ENCODE measurements around the gene SLC2A14.
"Not testable (repeated sequence)": the region's sequence is repeated elsewhere in the genome, so short reads cannot be mapped to it uniquely, and the experiment has no call there.

Gene SLC2A14

DNA sequence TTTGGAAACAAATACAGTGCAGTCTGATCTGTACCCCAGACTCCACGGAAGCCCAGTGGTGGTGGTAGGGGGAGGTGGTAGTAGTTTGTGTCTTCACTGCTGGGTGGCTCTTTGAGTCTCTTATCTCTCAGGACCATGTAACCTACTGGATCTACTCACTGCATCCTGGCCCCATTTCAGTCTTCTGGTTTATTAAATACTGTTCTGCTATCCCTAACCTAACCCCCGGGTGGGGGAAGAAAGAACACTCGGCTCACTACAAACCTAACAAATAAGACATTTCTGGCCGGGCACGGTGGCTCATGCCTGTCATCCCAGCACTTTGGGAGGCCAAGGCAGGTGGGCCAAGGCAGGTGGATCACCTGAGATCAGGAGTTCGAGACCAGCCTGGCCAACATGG, 39.5 kb downstream of the SLC2A14 start:
- not testable (repeated sequence) for DNase-seq

DNA sequence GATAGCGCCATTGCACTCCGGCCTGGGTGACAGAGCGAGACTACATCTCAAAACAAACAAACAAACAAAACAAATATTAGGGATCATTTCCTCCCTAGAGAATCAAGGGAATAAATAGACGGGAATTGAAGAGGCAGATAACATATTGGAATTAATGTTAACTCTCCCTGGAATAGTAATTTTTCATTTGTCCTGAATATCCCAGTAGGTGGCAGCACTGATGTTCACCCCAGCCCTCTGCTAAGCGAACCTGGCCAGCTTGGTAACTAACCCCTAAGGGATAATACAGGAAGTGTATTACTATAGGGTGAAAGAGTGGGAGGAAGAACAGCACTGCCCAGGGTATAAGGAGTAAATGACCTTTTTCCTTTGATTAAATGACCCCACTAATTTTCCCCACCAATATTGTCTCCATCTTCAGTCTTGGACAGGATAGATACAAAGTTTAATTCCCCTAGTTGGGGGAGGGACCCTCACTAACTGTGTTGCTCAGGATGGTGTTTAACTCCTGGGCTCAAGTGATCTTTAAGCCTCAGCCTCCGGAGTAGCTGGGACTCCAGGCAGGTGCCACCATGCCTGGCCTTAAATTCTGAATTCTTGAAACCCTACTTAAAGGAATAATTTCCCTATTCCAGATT, 40.5 kb downstream of the SLC2A14 start:
- no peak for DNase-seq

DNA sequence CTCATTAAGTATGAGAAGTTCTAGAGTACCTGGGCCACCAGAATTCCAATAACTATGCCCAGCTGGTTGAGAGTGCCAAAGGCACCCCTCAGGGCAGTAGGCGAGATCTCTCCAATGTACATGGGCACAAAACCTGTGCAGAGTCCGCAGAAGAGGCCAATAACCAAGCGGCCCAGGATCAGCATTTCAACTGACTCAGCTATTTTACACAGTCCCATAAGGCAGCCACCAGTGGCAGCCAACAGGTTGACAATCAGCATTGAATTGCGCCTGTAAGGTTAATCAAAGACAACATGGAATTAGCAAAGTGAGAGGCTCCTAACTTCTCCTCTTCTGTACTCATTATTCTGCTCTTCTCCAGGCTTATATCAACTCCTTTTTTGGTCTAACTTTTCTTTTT, 43.0 kb downstream of the SLC2A14 start:
- DNase-seq = not testable (repeated sequence)

DNA sequence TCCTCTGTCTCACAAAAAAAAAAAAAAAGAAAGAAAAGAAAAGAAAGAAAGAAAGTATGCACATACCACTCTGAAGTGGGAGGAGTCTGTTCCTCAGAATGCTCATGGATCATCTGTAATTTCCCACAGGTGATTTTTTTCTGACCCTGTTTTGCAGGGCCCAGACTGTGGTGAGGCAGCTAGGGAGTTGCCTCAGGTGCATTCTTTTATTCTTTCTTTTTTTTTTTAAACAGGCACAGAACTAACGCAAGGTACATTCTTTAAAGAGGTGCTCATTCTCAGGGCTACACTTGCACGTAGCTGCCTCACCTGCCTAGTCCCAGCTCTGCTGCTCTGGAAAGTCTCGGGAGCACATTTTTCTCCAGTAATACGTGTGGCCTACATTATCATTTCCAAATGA, 47.0 kb downstream of the SLC2A14 start:
- DNase-seq = not testable (repeated sequence)

DNA sequence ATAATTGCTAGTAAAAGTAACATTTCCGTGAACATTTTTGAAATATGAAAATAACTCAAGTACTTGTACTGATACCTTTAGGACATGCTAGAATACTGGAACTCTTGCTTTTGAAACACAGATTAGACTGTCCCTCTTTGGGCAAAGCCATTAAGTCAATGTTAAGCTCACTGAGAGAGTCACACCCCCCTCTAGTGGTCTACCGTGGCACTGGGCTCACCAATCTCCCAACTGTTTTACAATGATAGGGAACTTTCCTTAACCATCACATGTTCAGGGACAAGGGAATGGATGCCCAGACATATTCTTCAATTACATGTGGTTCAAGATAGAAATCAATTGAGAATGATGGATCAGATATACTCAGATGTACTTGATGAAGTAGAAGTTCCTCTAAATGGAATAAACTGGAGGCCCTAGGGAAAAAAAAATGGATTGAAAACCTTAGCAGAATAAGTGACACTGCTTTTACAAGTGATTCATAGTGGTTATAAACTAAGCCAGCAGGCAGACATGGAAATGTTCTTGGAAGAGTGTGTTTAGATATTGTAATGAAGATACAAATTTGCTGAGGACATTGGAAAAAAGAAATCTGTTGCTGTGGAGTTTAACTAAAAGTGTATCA, 65.7 kb downstream of the SLC2A14 start:
- peak in 6 of 14 donors; percentile 0 to 26 (median 4) for DNase-seq

DNA sequence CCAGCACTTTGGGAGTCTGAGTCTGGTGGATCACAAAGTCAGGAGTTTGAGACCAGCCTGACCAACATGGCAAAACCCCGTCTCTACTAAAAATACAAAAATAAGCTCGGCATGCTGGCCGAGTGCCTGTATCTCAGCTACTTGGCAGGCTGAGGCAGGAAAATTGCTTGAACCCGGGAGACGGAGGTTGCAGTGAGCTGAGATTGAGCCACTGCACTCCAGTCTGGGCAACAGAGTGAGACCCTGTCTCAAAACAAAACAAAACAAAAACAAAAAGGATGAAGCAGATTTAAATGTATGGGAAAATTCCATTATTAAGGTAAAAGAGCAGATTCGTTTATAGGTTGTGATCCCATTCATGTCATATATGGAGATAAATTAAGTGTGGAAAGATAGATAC, 66.4 kb downstream of the SLC2A14 start:
- not testable (repeated sequence) for DNase-seq

DNA sequence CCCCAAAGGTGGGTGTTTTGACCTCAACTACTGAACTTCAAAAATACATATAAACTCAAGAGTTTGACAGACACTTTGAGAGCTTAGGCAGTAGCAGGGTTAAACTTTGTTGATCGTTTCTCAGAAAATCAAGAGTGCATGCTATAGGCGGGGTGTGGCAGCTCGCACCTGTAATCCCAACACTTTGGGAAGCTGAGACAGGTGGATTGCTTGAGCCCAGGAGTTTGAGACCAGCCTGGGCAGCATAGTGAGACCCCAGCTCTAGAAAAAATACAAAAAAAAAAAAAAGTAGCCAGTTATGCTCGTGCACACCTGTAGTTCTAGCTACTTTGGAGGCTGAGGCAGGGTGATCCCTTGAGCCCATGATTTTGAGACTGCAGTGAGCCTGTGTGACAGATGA, 71.3 kb downstream of the SLC2A14 start:
- DNase-seq = no peak

DNA sequence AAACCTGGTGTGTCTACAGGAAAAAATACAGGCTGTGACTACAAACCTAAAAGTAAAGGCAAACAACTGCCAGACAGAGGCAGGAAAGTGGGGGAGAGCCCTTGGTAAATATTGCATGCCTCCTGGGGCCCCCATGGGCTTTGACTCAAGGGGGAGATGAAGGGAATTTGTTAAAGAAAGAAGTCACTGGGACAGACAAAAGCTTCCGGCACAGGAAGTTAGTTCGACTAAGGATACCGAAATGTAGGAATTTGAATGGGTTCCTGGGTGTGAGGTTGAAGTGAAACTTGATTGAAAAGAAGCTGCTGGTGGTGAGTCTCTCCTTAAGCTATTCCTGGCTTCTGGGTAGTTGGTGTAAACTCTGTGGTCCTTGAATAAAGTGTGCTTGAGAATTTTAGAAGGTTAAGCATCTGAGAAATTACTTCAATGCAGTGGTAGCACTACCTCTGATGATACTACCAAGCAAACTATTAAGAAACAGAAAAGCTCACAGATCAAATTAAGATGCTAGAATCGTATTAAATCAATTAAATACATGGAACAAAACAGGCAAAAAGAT, 73.9 kb downstream of the SLC2A14 start:
- not testable (repeated sequence) for DNase-seq

DNA sequence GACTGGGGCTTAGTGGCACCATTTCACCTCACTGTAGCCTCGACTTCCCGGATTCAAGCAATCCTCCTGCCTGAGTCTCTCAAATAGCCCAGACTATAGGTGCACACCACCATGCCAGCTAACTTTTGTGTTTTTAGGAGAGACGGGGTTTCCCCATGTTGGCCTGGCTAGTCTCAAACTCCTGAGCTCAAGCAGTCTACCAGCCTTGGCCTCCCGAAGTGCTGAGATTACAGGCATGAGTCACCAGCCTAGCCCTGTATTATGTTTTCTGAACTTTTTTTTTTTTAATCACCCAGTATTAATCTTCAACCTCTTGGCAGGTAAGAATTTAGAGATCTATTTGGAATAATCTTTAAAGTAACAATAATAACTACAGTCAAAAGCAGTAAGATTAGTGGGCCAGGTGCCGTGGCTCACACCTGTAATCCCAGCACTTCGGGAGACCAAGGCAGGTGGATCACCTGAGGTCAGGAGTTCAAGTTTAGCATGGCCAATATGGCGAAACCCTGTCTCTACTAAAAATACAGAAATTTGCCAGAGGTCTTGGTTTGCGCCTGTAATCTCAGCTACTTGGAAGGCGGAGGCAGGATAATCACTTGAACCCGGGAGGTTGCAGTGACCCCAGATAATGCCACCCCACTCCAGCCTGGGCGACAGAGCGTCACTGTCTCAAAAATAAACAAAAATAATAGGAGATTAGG, 74.9 kb downstream of the SLC2A14 start:
- no peak for DNase-seq

DNA sequence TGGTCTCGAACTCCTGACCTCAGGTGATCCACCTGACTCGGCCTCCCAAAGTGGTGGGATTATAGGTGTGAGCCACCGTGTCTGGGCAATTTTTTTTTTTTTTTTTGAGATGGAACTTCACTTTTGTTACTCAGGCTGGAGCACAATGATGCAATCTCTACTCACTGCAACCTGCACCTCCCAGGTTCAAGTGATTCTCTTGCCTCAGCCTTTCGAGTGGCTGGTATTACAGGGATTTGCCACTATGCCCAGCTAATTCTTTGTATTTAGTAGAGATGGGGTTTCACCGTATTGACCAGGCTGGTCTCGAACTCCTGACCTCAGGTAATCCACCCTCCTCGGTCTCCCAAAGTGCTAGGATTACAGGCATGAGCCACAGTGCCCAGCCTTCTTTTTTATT, 75.4 kb downstream of the SLC2A14 start:
- DNase-seq = not testable (repeated sequence)

DNA sequence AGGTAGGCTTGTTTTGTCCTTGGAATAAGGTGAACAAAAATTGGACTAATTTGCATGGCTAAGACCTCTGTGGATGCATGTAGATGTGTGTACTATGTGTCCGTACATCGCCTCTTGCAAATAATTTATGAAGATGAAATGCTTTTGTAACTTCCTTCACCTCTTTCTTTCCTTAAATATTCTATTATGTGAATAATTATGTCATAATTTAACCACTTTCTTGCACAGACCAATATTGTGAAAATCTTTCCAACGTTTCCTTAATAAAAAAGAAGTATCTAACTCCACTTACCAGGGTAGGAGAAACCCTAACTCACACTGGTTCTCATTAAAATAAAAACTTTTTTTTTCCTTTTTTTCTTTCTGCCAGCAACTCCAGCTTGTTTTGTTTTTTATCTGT, 79.5 kb downstream of the SLC2A14 start:
- DNase-seq = no peak

DNA sequence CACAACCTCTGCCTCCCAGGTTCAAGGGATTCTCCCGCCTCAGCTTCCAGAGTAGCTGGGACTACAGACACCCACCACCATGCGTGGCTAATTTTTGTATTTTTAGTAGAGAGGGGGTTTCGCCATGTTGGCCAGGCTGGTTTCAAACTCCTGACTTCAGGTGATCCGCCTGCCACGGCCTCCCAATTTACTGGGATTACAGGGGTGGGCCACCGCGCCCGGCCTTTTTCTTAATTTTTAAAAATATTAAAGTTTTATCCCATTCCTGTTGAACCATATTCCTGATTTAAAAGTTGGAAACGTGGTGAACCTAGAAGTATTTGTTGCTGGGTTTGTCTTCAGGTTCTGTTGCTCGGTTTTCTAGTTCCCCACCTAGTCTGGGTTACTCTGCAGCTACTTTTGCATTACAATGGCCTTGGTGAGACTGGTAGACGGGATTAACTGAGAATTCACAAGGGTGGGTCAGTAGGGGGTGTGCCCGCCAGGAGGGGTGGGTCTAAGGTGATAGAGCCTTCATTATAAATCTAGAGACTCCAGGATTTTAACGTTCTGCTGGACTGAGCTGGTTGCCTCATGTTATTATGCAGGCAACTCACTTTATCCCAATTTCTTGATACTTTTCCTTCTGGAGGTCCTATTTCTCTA, 83.7 kb downstream of the SLC2A14 start, which contains the start of gene NANOG:
NANOG (plus strand) TSS at position 519 of the 645 bp plus-strand sequence. CDS start 213 bp downstream, outside the sequence.
- DNase-seq = not testable (repeated sequence)

DNA sequence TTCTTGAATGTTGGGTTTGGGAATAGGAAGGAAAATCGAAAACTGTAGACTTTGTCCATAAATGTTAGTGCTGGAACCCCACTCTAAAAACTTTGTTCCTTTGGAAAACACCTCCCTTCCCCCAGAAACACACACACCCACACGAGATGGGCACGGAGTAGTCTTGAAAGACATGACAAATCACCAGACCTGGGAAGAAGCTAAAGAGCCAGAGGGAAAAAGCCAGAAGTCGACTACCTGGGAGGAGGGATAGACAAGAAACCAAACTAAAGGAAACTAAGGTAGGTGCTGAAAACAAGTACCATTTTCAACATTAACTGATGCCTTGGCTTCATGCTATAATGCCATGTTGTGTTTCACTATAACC, 84.4 kb downstream of the SLC2A14 start:
- DNase-seq = no peak

DNA sequence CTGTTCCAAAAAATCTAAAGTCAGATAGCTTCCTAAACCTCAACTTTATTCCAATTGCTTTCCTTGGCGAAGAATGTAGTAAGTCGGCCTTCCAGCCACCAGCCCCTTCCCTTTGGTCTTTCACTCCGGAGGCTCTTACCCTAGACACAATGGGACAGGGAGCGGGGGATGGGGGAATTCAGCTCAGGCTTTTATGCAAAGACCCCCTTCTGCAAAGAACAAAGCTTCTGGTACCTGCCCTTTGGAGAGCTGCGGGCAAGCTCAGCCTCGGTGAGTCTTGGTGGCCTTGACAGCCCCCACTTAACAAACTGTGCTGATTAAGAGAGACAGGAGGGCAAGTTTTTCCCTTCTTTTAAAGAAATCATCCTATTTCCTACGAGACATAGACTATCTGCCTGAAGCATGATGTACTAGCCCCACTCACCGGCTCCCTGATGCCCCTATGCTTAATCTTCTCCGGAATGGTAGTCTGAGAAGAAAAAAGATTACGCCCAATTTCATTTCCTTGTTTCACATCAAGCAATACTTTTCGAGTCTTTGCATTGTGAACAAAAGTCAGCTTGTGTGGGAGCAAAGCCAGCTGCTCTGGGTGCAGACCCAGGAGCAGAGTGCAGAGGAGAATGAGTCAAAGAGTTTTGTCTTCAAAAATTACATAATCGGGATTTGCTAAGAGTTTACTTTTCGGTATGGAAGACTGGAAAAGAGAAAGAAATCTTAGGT, 85.0 kb downstream of the SLC2A14 start:
- DNase-seq = no peak

DNA sequence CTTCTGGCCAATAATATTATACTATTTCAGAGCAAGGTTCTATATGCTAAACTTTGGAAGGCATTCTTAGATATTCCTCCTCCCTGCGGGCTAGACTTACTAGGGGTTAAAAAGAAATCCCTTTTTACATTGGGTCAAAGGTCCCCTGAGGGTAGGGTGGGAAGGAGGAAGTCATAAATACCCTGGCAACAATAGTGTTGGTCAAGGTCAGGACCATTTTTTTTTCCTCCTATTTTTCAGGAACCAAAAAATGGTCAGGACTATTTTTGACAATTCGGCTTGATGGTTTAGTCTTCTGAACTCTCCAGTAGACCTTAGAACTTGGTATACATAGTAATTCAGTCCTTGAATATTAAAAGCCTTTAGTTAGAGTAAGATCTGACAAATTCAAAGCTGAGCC, 88.0 kb downstream of the SLC2A14 start:
- DNase-seq = no peak

DNA sequence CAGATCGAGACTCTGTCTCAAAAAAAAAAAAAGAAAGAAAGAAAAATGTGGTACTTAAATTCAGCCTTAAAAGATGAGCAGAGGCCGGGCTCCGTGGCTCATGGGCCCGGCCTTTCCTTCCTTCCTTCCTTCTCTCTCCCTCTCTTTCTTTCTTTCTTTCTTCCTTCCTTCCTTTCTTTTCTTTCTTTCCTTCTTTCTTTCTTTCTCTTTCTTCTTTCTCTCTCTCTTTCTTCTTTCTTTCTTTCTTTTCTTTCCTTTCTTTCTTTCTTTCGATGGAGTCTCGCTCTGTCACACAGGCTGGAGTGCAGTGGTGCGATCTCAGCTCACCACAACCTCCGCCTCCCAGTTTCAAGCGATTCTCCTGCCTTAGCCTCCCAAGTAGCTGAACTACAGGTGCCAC, 89.3 kb downstream of the SLC2A14 start:
- not testable (repeated sequence) for DNase-seq

DNA sequence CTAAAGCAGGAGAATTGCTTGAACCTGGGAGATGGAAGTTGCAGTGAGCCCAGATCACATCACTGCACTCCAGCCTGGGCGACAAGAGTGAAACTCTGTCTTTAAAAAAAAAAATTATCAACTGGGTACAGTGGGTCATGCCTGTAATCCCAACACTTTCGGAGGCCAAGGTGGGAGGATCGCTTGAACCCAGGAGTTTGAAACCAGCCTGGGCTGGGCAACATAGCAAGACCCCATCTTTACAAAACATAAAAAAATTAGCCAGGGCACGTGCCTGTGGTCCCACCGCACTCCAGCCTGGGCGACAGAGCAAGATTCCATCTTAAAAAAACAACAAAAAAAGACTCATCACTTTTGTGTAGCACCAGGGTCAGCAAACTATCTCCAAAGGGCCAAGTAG, 90.7 kb downstream of the SLC2A14 start:
- no peak for DNase-seq

DNA sequence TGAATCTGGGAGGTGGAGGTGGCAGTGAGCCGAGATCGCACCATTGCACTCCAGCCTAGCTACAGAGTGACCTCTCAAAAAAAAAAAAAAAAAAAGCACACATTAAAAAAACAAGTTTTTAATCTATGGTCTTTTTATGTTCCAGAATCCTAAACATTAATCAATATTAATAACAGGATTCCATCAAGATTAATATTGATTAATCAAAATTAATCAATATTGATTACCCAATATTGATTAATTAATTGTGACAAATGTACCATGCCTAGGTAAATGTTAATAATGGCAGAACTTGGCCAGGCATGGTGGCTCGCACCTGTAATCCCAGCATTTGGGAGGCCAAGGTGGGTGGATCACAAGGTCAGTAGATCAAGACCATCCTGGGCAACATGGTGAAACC, 91.4 kb downstream of the SLC2A14 start:
- no peak for DNase-seq

DNA sequence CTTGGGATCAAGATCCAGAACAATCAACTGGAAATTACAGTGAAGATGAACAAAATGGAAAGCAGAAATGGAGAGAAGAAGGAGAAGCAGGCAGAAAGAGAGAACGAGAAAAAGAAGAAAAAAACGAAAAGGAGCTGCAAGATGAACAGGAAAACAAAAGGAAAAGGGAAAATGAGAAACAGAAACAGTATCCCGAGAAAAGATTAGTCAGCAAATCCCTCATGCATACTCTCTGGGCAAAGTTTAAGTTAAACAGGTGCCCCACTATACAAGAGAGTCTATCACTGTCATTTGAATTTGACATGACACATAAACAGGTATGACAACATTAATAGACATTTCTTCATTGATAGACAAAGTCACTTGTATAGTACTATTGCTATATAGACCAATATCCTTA, 102.7 kb downstream of the SLC2A14 start:
- no peak for DNase-seq

All from C1 segment of cervical spinal cord (tissue), 14 donors.